CD4-positive, alpha-beta T cell treated with Interleukin-10 for 1 hour (primary cell): ENCODE data around the gene FTCD.
"Not testable (repeated sequence)": the region's sequence is repeated elsewhere in the genome, so short reads cannot be mapped to it uniquely, and the experiment has no call there.

ENCODE experiments used
- DNase-seq: peaks from one replicate; pipeline ENCODE4 v3.0.0-alpha.2; 2020

Gene FTCD

GRCh38 chr21:46108827-46109312, 46.5 kb downstream of the FTCD start:
- no peak for DNase-seq

- DNase-seq, result not testable (repeated sequence)
These were observed 48.0 kb downstream of the FTCD start for GRCh38 chr21:46107376-46107775.

DNA sequence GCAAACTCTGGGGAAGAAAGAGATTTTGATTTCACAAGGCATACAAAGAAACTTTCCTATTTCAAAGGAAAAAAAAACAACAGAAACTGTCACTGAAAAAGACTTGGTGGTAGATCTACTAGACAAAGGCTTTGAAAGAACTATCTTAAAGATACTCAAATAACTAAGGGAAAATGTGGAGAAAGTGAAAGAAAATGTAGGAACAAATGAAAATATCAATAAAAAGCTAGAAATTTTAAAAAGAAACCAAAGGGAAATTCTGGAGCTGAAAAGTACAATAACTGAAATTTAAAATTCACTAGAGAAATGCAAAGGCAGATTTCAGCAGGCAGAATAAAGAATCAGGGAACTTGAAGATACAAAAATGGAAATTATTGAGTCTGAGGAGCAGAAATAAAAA, 51.3 kb downstream of the FTCD start:
- DNase-seq, result no peak

GRCh38 chr21:46100906-46101305, 54.5 kb downstream of the FTCD start:
- DNase-seq, result no peak

GRCh38 chr21:46100426-46100825, 55.0 kb downstream of the FTCD start:
- DNase-seq, result no peak

GRCh38 chr21:46100020-46100419, 55.4 kb downstream of the FTCD start:
- no peak for DNase-seq

DNA sequence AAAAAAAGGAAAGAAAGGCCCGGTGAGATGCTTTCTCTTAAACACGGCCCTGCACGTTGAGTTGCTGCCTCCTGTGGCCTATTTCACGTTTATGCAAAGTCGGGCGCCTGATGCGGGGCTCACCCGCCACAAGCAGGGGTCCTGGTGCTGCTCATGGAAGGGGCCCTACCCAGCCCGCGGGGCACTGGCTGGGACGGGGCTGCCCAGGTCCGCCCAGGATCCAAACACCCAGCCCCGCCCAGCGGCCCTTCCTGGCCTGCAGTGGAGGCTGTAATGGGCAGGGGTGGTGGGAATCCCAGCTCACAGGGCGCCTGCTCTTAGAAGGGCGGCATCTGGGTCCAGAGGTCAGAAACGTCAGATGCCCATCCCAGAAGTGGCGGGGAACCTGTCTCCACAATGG, 55.9 kb downstream of the FTCD start:
- DNase-seq, result no peak

- no peak for DNase-seq
These were observed 56.9 kb downstream of the FTCD start for GRCh38 chr21:46098303-46099141.

DNA sequence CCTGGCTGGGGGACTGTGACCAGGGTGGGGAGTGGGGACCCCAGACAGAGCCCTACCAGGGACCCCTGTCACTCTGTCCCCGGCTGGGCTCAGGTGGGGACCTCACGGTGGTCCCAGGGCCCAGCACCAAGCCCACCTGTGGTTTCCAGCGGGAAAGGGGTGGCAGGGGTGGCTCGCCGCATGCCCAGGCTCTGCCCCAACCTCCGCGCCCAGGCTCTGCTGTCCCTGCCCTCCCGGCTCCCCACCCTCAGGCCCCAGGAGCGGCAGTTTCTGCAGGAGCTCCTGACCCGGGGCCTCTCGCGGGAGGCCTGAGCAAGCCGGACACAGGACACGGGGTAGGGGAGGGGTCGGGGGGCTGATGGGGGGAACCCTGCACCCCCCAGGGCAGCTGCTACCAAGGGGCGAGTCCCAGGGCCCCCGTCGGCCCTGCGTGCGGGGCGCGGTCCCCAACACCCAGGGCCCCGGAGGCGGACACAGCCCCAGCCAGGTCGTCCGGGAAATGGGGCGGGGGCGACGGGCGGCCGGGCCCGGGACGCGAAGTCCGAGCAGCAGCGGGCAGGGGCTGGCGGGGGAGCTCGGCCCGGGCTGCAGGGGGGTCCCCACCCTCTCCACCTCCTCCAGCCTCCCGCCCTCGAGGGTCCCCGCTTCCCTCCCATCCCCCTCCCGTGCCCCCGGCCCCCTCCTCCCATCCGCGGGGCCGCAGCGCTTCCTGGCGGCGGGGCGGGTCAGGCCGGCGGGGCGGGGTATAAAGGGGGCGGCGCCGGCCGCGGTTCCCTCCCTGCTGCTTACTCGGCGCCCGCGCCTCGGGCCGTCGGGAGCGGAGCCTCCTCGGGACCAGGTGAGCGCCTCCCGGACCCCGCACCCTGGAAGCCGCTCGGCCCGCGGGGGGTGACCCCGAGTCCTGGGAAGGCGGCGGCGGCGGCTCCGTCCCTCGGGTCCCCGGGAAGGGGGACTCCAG, 57.8 kb downstream of the FTCD start, which contains the start of gene COL6A2:
TSS of gene COL6A2 (plus strand) at position 777 of the 958 bp plus-strand sequence.
- peak; percentile 45 for DNase-seq

DNA sequence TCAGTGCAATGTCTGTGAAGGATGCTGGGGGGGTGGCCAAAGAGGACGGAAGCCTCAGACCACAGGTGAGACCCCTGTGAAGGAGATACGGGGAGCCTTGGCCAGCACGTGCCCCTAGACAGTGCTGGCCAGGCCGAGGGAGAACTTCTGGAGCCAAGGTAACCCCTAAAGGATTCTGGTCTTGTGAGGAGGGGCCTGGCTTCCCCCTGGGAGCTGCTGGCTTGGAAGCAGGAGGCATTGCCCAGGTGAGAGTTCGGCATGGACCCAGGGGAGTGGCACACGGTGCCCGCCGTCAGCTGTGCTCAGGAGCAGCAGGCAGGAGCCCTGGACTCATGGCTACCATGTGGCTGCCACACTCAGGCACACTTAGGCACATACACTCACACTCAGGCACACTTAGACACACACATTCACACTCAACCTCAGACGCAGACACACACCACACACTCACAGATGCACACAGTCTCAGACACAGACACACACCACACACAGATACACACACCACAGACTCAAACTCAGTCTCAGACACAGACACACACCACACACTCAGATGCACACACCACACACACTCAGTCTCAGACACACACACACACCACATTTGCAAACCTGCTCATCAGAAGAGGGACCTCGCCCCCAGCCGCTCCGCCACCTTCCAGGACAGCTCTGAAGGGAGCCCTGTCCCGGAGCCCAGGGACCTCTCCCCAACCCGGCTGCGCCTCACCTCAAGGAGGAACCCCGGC, 58.6 kb downstream of the FTCD start:
- DNase-seq, result no peak

GRCh38 chr21:46095814-46096595, 59.4 kb downstream of the FTCD start:
- DNase-seq, result no peak

GRCh38 chr21:46095083-46095719, 60.2 kb downstream of the FTCD start:
- DNase-seq, result no peak

DNA sequence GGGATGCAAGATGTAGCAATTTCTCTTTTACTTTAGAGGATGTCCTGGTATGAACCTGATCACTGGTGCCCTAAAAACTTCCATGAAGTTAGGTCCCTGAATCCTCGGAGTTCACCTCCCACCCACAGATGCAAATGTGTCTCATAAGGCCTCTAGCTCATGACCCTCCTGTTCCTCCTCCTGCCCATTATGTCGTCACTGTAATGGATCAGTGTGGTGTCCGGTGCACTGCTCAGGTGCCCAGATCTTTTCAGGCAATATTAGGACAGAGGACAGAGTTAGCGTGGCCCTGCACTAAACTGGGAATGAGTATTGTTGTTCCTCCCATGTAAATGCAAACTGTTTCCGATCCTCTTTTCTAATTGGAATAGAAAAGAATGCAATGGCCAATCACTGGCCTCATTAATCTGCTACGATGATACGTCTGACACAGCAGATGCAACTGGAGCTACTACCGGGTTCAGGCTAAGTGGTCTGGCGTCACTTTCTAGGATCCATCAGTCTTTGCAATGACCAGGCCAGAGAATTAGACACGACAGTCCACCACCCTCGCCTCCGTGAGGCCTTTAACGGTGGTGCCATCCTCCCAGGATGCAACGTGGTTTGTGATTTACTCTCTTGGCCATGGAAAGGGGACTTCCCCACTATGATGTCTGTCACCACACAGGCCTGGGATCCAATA, 60.8 kb downstream of the FTCD start:
- DNase-seq, result no peak

GRCh38 chr21:46093668-46094400, 61.5 kb downstream of the FTCD start:
- DNase-seq, result peak; percentile 45

DNA sequence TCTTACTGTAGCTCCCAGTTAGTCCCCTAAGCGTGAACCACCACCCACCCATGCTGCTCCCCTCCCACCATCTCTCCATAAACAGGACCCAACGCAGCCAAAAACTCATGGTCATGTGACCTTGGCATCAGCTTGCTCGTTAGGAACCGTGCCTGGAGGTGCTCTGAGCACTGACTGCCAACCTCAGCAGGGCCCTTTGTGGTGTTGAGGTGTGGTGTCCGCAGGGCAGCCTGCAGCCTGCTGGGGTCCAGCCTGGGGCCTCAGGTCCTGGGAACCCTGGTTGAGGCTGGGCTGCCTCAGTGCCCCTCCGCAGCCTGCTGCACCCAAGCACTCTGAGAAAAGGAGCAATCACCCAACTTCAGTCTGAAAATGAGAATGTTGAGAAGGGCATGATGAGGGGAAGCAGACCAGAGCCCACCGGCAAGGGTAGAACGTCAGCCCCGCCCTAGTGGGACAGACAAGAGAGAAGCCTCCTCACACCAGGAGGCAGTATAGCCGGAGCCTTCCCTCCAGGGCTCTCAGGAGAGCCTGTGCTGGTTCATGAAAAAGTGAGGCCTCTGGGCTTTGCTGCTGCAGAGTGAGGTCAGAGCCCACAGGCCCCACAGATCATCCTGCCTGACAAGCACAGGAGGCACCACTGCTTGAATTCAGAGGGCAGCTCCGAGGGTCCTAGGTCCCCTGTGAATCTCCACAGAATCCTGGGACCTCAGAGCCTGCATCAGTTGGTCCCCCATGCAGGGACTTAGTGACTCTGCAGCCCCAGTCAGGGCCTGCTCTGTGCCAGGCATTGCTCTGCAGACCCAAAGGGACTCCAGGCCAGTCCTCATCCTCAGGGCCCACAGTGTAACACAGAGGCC, 62.3 kb downstream of the FTCD start:
- DNase-seq, result no peak

DNA sequence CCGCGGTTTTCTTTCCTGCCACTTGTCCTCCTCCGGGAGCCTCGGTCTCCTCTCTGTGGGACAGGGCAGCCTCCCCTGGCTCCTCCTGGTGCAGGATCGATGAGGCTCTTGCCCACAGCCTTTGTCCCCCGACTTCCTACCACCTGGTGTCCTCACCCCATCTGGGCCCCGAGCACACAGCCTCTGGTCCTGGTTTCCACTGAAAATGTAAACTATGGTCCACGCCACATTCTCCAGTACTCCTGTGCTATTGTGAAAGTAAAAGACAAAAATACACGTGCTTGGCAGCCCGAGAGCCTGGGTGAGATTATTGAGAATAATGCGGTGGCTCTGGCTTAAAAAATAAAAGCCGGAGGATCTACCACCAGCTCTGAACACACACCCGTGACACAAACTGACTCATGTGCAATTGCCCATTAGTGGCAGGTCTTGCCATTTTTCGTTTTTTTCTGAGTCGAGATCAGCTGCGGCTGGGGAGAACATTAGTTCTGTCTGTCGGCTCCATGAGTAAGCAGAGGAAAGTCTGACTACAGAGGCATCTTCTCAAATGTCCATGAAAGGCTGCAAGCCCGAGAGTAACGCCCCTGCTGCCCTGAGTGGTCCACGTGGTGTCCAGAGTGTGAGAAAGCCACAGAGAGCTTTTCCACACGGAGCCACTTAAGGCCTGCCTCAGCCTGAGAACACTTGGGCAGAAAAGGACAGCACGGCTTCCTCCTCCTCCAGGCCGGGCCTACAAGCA, 63.2 kb downstream of the FTCD start:
- DNase-seq, result no peak

GRCh38 chr21:46091631-46092025, 63.8 kb downstream of the FTCD start:
- no peak for DNase-seq

DNA sequence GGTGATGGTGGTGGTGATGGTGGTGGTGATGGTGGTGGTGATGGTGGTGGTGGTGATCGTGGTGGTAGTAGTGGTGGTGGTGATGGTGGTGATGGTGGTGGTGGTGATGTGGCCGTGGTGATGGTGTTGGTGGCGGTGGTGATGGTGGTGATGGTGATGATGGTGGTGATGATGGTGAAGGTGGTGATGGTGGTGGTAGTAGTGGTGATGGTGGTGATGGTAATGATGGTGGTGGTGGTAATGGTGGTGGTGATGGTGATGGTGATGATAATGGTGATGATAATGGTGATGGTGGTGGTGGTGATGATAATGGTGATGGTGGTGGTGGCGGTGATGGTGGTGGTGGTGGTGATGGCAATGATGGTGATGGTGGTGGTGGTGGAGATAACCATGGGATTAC, 64.3 kb downstream of the FTCD start:
- DNase-seq, result no peak
